Fibroblast of skin of abdomen (primary cell): ENCODE measurements around the gene IRF7.
"Not testable (repeated sequence)": the region's sequence is repeated elsewhere in the genome, so short reads cannot be mapped to it uniquely, and the experiment has no call there.

Experiments
- DNase-seq: peaks from one replicate; pipeline ENCODE4 v3.0.0-alpha.2; 2013

Gene IRF7

GRCh38 chr11:579830-580601 lies 35.7 kb downstream of the IRF7 start:
- no peak for DNase-seq

DNA sequence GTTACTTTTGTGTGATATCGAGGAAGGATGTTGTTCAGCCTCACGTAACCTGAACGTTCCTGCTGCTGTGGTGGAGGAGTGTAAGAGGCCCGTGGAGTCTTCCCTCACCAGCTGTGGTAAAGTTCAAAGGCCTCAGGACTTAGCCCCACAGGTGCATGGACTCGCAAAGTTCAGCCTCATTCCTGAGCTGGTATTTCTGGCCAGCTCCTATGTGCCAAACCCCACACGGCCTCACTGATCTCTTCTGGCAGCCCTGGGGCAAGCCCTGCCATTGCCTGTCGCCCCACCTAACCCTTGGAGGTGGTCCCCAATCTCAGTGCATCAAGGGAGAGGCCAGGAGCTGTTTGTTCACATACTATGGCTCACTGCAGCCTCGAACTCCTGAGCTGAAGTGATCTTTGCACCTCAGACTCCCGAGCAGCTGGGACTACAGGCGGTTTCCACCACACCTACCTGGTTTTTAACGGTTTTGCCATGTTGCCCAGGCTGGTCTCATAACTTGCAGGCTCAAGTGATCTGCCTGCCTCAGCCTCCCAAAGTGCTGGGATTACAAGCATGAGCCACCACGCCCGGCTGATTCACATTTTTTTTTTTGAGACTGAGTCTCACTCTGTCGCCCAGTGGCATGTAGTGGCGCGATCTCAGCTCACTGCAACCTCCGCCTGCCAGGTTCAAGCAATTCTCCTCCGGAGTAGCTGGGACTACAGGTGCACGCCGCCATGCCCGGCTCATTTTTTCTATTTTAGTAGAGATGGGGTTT lies 37.3 kb downstream of the IRF7 start:
- DNase-seq, result no peak

- DNase-seq, result no peak
Measured at GRCh38 chr11:577611-577894, 38.2 kb downstream of the IRF7 start.

GRCh38 chr11:576811-577610 lies 38.7 kb downstream of the IRF7 start:
- no peak for DNase-seq

DNA sequence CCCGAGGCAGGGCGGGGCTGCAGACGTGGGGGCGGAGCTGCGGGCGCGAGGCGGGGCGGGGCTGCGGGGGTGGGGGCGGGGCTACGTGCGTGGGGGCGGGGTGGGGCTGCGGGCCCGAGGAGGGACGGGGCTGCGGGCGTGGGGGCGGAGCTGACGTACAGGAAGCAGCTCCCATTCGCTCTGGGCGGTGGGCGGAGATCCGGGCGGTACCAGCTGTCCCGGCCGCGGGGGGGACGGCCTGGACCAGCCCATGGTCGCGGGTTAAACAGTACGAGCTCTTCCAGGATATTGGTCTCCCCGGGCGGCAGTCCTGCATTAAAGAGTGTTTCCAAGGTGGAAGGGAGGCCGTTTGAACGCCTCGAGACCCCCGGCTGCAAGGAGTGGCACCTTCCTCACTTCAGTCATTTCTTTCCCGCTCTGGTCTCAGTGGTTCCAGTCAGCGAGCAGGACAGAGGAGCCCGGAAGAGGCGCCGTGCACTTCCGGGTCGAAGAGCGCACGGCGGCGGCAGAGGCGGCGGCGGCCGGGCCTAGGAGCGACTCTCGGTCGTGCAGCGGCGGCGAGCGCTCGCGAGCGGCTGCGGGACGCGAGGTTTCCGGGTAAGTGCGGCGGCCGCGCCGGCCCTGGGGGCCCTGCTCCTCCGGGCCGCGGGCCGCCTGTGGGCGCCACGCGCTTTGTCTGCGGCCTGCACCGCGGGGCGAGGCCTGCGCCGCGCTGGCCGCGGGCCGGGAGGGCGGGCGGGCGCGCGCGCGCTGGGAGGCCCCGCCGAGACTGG lies 39.6 kb downstream of the IRF7 start, which contains the start of gene PHRF1:
PHRF1 (plus strand) TSS at position 475 of the 773 bp plus-strand sequence. CDS start 5,043 bp downstream, outside the sequence.
- DNase-seq, result peak; percentile 94

- no peak for DNase-seq
Measured at GRCh38 chr11:575313-575995, 40.3 kb downstream of the IRF7 start.

DNA sequence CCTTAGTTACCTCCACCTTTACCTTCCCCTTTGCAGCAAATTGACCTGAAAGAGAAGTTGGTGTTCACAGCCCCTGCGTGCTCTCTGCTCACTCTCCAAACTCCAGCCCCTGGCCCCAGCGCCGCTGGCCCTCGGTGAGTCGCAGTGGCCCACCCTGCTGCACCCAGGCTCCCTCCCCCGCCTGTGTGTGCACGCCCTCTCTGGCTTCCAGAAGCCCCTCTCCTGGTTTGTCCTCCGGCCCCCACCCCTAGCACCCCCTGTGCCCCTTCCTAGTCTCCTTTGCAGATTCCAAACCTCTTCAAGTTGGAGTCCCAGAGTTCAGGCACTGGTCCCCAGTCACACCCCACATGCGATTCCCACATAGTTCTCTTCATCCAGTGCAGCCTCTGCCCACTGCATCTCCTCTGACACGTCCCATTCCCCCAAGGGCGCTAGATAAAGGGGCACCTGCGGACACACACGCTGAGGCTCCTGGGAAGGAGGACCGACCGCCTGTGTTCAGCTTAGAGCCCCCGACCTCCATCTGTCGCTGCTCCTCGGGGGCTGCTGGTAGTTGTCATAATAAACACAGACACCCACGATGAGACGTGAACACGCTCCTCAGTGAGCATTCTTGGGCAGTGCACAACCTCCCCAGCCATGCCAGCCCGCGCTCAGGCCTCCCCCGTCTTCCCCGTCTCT lies 41.0 kb downstream of the IRF7 start:
- DNase-seq, result no peak

DNA sequence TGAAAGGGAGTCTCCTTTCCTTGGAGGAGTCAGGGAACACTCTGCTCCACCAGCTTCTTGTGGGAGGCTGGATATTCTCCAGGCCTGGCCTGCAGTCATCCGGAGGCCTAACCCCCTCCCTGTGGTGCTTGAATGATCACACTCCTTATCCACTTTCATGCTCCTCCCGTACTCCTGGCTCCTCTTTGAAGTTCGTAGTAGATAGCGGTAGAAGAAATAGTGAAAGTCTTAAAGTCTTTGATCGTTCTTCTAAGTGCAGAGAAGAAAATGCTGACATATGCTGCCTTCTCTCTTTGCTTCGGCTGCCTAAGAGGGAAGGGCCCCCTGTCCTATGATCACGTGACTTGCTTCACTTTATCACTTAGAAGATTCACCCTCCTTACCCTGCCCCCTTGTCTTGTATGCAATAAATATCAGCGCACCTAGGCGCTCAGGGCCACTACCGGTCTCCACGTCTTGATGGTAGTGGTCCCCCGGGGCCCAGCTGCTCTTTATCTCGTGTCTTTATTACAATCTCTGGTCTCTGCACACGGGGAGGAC lies 41.6 kb downstream of the IRF7 start:
- DNase-seq, result not testable (repeated sequence)

DNA sequence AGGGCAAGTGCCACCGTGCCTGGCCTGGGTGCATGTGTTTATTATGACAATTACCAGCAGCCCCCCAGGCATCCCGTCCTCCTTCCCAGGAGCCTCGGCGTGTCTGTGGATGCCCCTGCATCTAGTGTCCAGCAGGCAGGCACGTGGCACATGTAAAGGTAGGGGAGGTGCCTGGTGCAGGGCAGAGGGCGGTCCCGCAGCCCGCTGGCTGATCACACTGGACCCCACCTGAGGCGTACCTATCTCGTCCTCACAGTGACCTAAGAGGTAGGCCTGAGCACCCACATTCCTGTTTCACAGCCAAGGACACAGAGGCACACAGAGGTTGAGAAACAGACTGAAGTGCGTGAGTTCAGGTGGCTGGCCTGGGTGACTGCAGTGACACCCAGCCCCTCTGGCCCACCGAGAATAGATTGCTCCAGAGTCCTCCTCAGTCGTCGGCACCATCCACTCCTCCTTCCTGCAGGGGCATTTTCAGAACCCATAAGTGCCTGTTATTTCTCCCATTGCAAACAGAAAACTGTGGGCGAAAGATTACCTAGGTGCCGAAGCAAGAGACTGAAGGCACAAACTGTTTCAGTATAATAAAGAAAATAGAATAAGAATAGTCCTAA lies 42.5 kb downstream of the IRF7 start:
- no peak for DNase-seq

GRCh38 chr11:571802-572185 lies 44.0 kb downstream of the IRF7 start:
- DNase-seq, result no peak

GRCh38 chr11:569158-569885 lies 46.4 kb downstream of the IRF7 start:
- no peak for DNase-seq

- DNase-seq, result peak; percentile 95
Measured at GRCh38 chr11:568306-569157, 47.2 kb downstream of the IRF7 start.

DNA sequence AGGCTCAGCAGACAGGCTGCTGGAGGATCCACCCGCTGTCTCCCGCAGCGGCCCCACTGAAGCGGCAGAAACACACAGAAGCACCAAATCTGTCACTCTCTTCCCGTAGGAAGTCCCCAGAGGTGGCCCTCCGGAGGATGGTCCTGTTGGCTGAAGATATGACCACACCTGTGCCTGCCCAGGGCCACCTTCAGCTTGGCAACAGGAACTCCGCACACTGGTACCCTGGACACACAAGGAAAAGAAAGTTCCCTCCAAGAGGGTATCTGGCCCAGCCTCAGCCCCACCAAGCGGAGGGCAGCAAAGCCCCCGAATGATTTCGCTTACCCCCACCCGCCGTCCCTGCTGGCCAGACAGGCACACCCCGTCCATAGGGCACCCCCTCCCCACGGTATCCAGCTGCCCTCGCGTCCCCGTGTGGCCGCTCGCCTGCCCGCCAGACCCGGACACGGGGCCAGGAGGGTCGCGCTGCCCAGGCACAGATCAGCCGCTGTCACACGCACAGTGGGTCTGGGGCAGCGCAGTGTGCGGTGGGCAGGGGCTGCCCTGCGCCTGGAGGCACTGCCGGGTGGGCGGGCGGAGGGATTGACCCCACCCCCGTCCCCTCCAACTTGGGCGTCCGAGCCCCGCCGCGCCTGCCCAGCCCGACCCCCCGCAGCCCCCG lies 48.0 kb downstream of the IRF7 start:
- no peak for DNase-seq

- no peak for DNase-seq
Measured at GRCh38 chr11:567011-567628, 48.6 kb downstream of the IRF7 start.

DNA sequence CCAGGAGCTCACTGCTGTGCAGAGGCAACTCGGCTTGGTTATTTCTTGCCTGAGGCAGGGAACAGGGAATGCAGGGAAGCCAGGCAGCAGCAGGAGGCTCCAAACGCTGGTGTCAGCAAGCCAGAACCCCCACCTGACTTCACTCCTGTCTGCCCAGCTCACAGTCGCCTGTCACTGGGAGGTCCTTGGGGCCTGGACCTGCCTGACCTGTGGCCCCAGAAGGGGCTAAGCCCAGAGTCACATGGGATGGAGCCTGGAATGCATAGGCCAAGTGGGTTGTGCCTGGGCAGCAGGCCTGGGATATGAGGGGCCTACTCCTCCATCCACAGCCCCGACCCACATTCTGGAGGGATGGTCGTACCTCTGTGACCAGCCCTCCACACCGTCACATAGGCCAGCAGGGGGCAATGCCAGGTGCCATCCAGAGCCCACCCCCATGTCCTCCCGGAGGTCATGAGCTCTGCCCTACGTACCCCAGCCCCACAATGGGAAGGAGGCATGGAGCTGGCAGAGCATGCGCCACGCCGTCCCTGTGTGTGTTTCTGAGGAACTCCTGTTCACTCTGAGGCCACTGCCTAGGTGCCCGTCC lies 49.7 kb downstream of the IRF7 start:
- DNase-seq, result no peak

DNA sequence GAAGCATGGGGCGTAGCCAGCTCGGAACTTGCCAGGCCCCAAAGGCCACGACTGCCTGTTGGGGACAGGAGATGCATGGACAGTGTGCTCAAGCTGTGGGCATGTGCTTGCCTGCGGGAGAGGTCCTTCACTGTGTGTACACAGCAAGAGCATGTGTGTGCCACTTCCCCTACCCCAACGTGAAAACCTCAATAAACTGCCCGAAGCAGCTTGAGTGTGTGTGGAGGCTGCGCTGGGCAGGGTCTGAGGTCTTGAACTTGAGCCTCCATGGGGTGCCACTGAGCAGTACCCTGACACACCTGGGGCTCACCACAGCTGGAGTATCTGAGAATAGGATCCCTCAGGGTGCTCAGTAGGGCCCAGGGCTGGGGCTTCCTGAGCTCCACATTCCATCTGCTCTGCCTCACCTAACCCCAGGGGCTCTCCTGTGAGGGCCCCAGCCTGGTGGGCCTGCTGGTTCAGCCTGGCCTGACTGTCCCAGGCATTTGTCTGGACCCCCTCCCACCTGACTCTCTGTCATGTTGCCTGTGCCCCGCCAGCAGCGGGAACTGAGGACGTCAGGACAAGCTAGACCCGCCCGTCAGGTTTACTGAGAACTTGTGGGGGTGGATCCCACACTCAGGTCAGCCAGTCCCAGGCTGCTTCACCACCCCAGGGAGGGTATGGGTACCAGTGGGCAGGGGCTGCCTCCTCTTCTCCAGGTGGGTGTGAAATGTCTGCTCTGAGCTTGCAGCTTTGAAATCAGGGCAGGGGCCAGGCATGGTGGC lies 51.8 kb downstream of the IRF7 start:
- no peak for DNase-seq
